GM21576 (cell line): ENCODE measurements around the gene HS2ST1.

Source experiments
- ATAC-seq: cut with Tn5 transposase; IDR thresholded peaks from one replicate; pipeline ENCODE4 v1.9.1; 2021; ENCODE audit warnings: mild to moderate bottlenecking, moderate library complexity; ENCODE audit not compliant: unreplicated experiment

The HS2ST1 gene

GRCh38 chr1:87104945-87105344, 190.5 kb downstream of the HS2ST1 start:
- no peak for ATAC-seq

- no peak for ATAC-seq
Measured at GRCh38 chr1:87106144-87106543, 191.7 kb downstream of the HS2ST1 start.

- no peak for ATAC-seq
Measured at GRCh38 chr1:87106867-87107266, 192.4 kb downstream of the HS2ST1 start.

GRCh38 chr1:87108228-87108627, 193.8 kb downstream of the HS2ST1 start:
- no peak for ATAC-seq

- ATAC-seq: no peak
Measured at GRCh38 chr1:87108814-87109411, 194.5 kb downstream of the HS2ST1 start.

- no peak for ATAC-seq
Measured at GRCh38 chr1:87111659-87112371, 197.4 kb downstream of the HS2ST1 start.

- no peak for ATAC-seq
Measured at GRCh38 chr1:87113313-87113712, 198.9 kb downstream of the HS2ST1 start.

- no peak for ATAC-seq
Measured at GRCh38 chr1:87115317-87115890, 201.0 kb downstream of the HS2ST1 start.

GRCh38 chr1:87115891-87116290, 201.5 kb downstream of the HS2ST1 start:
- no peak for ATAC-seq

GRCh38 chr1:87117761-87118368, 203.4 kb downstream of the HS2ST1 start:
- no peak for ATAC-seq

GRCh38 chr1:87119541-87120140, 205.2 kb downstream of the HS2ST1 start:
- no peak for ATAC-seq

- ATAC-seq: no peak
Measured at GRCh38 chr1:87120779-87121178, 206.3 kb downstream of the HS2ST1 start.

- no peak for ATAC-seq
Measured at GRCh38 chr1:87121711-87122163, 207.3 kb downstream of the HS2ST1 start.

- no peak for ATAC-seq
Measured at GRCh38 chr1:87122243-87122642, 207.8 kb downstream of the HS2ST1 start.

- no peak for ATAC-seq
Measured at GRCh38 chr1:87123610-87124009, 209.2 kb downstream of the HS2ST1 start.

- no peak for ATAC-seq
Measured at GRCh38 chr1:87126886-87127505, 212.6 kb downstream of the HS2ST1 start.

- no peak for ATAC-seq
Measured at GRCh38 chr1:87127581-87127980, 213.1 kb downstream of the HS2ST1 start.

GRCh38 chr1:87129038-87129437, 214.6 kb downstream of the HS2ST1 start:
- no peak for ATAC-seq

GRCh38 chr1:87129606-87130005, 215.2 kb downstream of the HS2ST1 start:
- ATAC-seq: no peak

GRCh38 chr1:87130438-87130837, 216.0 kb downstream of the HS2ST1 start:
- no peak for ATAC-seq

GRCh38 chr1:87131809-87132283, 217.4 kb downstream of the HS2ST1 start:
- ATAC-seq: peak; percentile 97
